HepG2 (cell line): ENCODE results near the gene PDYN. TPM values are rescaled to one million over a fixed set of nuclear protein-coding genes. Genes with fewer than 3 reads are reported as not detected.

Source experiments
- ATAC-seq: fragments of 200-7000 bp; cut with Tn5 transposase; 3 replicates; pipeline ENCODE4 v1.9.1; 2020; ENCODE audit warnings: mild to moderate bottlenecking, moderate library complexity
- BruUV-seq: library from RNA; stranded (reverse); fragments of 400-500 nt; replicated peaks from 2 replicates; lab custom pipeline; 2021; lab: Mats Ljungman, UMichigan
- CTCF ChIA-PET: fragments of 300-600 bp; formaldehyde crosslinking; extraction: SDS; loops from one replicate; lab custom pipeline; 2021; ENCODE audit warnings: low total read pairs, inconsistent platforms, low intra/inter-chr PET ratio; lab: Yijun Ruan, JAX
- POLR2A ChIA-PET: fragments of 350-600 bp; sonication (Branson Sonifier 250); formaldehyde crosslinking; loops from one replicate; lab custom pipeline; 2020; ENCODE audit warnings: antibody characterized with exemption, inconsistent platforms; lab: Yijun Ruan, JAX
- DNase-seq: peaks from one replicate; pipeline ENCODE4 v3.0.0-alpha.2; 2015; ENCODE audit warnings: low spot score
- FAIRE-seq: peaks from 3 replicates; lab custom pipeline; 2011; peaks lifted over from hg19 to GRCh38; lab: Jason Lieb, UNC
- H2AFZ ChIP-seq: one replicate; pipeline ENCODE4 v1.6.1; 2011; ENCODE audit warnings: low read length, inconsistent platforms
- H3K27ac ChIP-seq: fragments of 300-600 bp; 3 replicates; pipeline ENCODE4 v1.8.0; 2011; ENCODE audit warnings: mixed run types, mild to moderate bottlenecking, mixed read lengths, low read length, inconsistent platforms; ENCODE audit not compliant: insufficient read depth; ENCODE audit errors: extremely low read length
- H3K27me3 ChIP-seq, 2 experiments: fragments of 200-600 bp in 1 of 2; 2 replicates in 1 of 2; 3 replicates in 1 of 2; pipeline versions ENCODE4 v1.6.0 to v1.8.0; 2011; ENCODE audit warnings: low read length in 2 of 2, mild to moderate bottlenecking in 2 of 2, moderate library complexity in 2 of 2, inconsistent platforms in 1 of 2; ENCODE audit not compliant: insufficient read depth in 2 of 2, control insufficient read depth in 1 of 2
- H3K36me3 ChIP-seq, 2 experiments: fragments of 200-600 bp in 1 of 2; replicated peaks in 1 of 2; 2 replicates in 1 of 2; 3 replicates in 1 of 2; pipeline versions ENCODE4 v1.5.1 to v1.8.0; 2011; ENCODE audit warnings: low read length in 2 of 2, inconsistent platforms in 1 of 2; ENCODE audit not compliant: insufficient read depth in 2 of 2, control insufficient read depth in 1 of 2
- H3K4me1 ChIP-seq: 2 replicates; pipeline ENCODE4 v1.5.1; 2012; ENCODE audit warnings: low read length, inconsistent platforms; ENCODE audit not compliant: insufficient read depth
- H3K4me2 ChIP-seq: 2 replicates; pipeline ENCODE4 v1.6.0; 2011; ENCODE audit warnings: low read depth, low read length, inconsistent platforms
- H3K4me3 ChIP-seq, 3 experiments: fragments of 200-600 bp in 1 of 3; sonication (generic), shearing (Covaris generic) in 1 of 3; replicated peaks in 1 of 3; 2 replicates each; pipeline ENCODE4 v1.5.1; 2011 to 2016; ENCODE audit warnings: low read length in 3 of 3, inconsistent platforms in 2 of 3, low read depth in 2 of 3, mild to moderate bottlenecking in 2 of 3, control low read depth in 1 of 3, mixed read lengths in 1 of 3; ENCODE audit not compliant: insufficient read depth in 1 of 3
- H3K79me2 ChIP-seq: one replicate; pipeline ENCODE4 v1.6.1; 2011; ENCODE audit warnings: low read length, inconsistent platforms; ENCODE audit not compliant: insufficient read depth
- H3K9ac ChIP-seq: 2 replicates; pipeline ENCODE4 v1.6.0; 2011; ENCODE audit warnings: mild to moderate bottlenecking, low read depth, low read length, inconsistent platforms; ENCODE audit not compliant: insufficient read depth
- H3K9me3 ChIP-seq: 2 replicates; pipeline ENCODE4 v1.5.1; 2012; ENCODE audit warnings: mild to moderate bottlenecking, low read length
- H4K20me1 ChIP-seq: 2 replicates; pipeline ENCODE4 v1.6.0; 2011; ENCODE audit warnings: inconsistent platforms, mild to moderate bottlenecking, low read length, moderate library complexity; ENCODE audit not compliant: insufficient read depth
- GMEB2 ChIP-seq: IDR thresholded peaks from 2 replicates; pipeline ENCODE4 v1.6.1; 2016; ENCODE audit warnings: missing biosample characterization, missing genetic modification reagents, low read depth
- HNF4A ChIP-seq: sonication (generic); formaldehyde crosslinking; IDR thresholded peaks from 2 replicates; pipeline ENCODE4 v1.4.0; 2020; ENCODE audit warnings: missing genetic modification reagents
- ONECUT2 ChIP-seq: sonication (generic); formaldehyde crosslinking; IDR thresholded peaks from 2 replicates; pipeline ENCODE4 v1.4.0; 2020; ENCODE audit warnings: missing genetic modification reagents
- YEATS4 ChIP-seq: sonication (generic); formaldehyde crosslinking; IDR thresholded peaks from 2 replicates; pipeline ENCODE4 v1.4.0; 2020; ENCODE audit warnings: missing genetic modification reagents, borderline replicate concordance
- ZFP91 ChIP-seq: sonication (generic); formaldehyde crosslinking; IDR thresholded peaks from 2 replicates; pipeline ENCODE4 v1.9.0; 2022; ENCODE audit warnings: missing genetic modification reagents, mild to moderate bottlenecking, borderline replicate concordance
- ZNF362 ChIP-seq: sonication (generic); formaldehyde crosslinking; IDR thresholded peaks from 2 replicates; pipeline ENCODE4 v1.4.0; 2020; ENCODE audit warnings: missing genetic modification reagents, mild to moderate bottlenecking, borderline replicate concordance
- ZUFSP ChIP-seq: sonication (generic); formaldehyde crosslinking; IDR thresholded peaks from 2 replicates; pipeline ENCODE4 v1.9.0; 2021; ENCODE audit warnings: missing genetic modification reagents, mild to moderate bottlenecking, borderline replicate concordance
- WGBS: methylation state at CpG from one replicate; pipeline ENCODE4 v1.1.6; 2017; ENCODE audit warnings: low lambda C conversion rate; 5-methylcytosine and 5-hydroxymethylcytosine counted together
- in situ Hi-C: cut with HindIII; loops from 2 replicates; pipeline ENCODE4 v1.10.0; 2017; ENCODE audit warnings: low pct_unique_long_range_greater_than_20kb; ENCODE audit not compliant: extremely low pct_ligation_motif_present
- intact Hi-C: fragments of 100-400 bp; cut with micrococcal nuclease; formaldehyde crosslinking; loops from one replicate; pipeline ENCODE4 v1.10.0; 2022; ENCODE audit not compliant: unreplicated experiment
- polyA plus RNA-seq, 8 experiments: library from polyadenylated mRNA; depleted of rRNA in 3 of 8; stranded (reverse) in 7 of 8; unstranded in 1 of 8; fragments of >200 nt; fragmentation: Illumina TruSeq in 4 of 8; extraction: Trizol in 4 of 8; gene quantifications; 2 replicates each; pipeline versions ENCODE4 v1.2.1 to v1.2.3, GENCODE V29; 2011 to 2016; ENCODE audit warnings: low read depth in 4 of 8, missing spikeins in 1 of 8, mixed read lengths in 1 of 8; ENCODE audit not compliant: insufficient read depth in 1 of 8
- total RNA-seq, 5 experiments: library from RNA; depleted of rRNA; stranded (reverse); fragments of >200 nt; fragmentation: Illumina TruSeq; extraction: Trizol; gene quantifications; 2 replicates each; pipeline ENCODE4 v1.2.3, GENCODE V29; 2016; ENCODE audit warnings: low read depth in 1 of 5
- TF ChIP-seq, protein P1 (sequence below): sonication (generic); formaldehyde crosslinking; IDR thresholded peaks from 2 replicates; pipeline ENCODE4; 2020; ENCODE audit warnings: missing genetic modification reagents, mild to moderate bottlenecking, borderline replicate concordance

PDYN gene
- total and polyA plus RNA-seq, 2 of the 13 experiments (the other 11 are each of a cell fraction or from before 2014, with no cell fraction given): not detected

DNA sequence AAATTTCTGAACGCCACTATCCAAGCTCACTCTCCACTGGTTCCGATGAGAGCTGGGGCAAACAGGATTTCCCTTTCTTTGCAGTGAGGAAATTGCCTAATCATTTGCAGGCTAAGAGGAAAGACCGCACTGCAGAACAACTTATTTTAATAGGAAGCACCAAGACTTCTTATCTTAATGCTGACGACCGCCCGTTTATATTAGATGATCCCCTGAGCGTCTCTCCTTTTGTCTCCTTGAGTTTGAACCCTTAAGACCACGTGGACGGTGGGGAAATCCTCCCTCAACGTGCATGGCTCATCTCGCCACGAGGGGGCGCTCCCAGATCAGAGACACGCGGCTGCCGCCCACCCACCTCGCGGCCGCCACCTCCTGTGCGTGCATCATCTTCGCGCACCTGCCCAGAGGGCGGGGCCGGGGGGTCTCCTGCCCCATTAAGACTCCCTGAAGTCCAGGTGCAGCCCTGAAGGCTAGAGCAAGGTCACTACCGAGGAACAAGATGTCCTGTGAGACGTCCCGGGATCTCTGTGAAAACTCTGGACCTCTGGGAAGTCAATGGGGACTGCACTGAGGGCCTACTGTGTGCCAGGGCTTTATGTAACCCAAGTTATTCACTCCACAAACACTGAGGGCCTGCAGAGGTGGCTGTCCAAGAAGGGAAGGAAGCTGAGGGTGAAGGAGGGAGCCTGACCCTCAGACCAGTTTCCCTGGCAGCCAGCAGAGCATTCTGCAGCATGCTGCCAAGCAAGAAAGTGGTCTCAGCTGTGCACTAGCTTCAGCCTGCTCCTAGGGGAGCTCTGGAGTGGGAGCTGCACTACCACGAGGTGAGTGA is 28.1 kb downstream of the PDYN start (continued):
- TF ChIP-seq ZFP91 (CRISPR knock-in tag) (peak; percentile 49; the same call in 1 of the 2 replicates), ZUFSP (no peak)
- TF ChIP-seq, all 625 proteins: peak for 149

- ATAC-seq: no peak
- Histone ChIP-seq H3K9me3 (no peaks in the 10 kb centered on the region), H3K9ac (no peak overlapping the region), H3K4me3 (no peak overlapping the region), H2AFZ (no peak overlapping the region), H3K36me3 (no peaks in the 10 kb centered on the region), H3K27ac (no peak overlapping the region), H3K27me3 (peaks cover 4 to 20% of the 10 kb centered on the region in 2 experiments; a peak in 4 of 5 replicates), H4K20me1 (no peaks in the 10 kb centered on the region), H3K4me2 (peak overlapping the region; percentile 32; the same call in 1 of the 2 replicates), H3K79me2 (no peaks in the 10 kb centered on the region), H3K4me1 (peaks cover 5% of the 10 kb centered on the region; the same call in 1 of the 2 replicates)
- POLR2A ChIA-PET: no interaction called here
- FAIRE-seq: no peak
- DNase-seq: no peak
- no TSS peak for BruUV-seq
- WGBS: 68% methylated on average over 14 of the region's 14 CpGs
- in situ Hi-C loops: loop anchor here (5.0 kb wide), 2 partner anchors 127 to 207 kb away; no protein-coding TSS in a partner anchor
- CTCF ChIA-PET: interaction anchor here (0.8 to 5.4 kb wide), 5 partner anchors 128 to 487 kb away, joined by 5 to 109 read pairs (median 8); no protein-coding TSS in a partner anchor
- intact Hi-C loops: loop anchor here (1.0 to 5.0 kb wide), 5 partner anchors 42 to 1133 kb away; partner anchors contain the start of gene FAM110A
- TF ChIP-seq GMEB2 (CRISPR knock-in tag) (no peak), YEATS4 (no peak), ONECUT2 (no peak), ZNF362 (CRISPR knock-in tag) (no peak), HNF4A (CRISPR knock-in tag) (no peak)
- TF ChIP-seq, protein P1, sequence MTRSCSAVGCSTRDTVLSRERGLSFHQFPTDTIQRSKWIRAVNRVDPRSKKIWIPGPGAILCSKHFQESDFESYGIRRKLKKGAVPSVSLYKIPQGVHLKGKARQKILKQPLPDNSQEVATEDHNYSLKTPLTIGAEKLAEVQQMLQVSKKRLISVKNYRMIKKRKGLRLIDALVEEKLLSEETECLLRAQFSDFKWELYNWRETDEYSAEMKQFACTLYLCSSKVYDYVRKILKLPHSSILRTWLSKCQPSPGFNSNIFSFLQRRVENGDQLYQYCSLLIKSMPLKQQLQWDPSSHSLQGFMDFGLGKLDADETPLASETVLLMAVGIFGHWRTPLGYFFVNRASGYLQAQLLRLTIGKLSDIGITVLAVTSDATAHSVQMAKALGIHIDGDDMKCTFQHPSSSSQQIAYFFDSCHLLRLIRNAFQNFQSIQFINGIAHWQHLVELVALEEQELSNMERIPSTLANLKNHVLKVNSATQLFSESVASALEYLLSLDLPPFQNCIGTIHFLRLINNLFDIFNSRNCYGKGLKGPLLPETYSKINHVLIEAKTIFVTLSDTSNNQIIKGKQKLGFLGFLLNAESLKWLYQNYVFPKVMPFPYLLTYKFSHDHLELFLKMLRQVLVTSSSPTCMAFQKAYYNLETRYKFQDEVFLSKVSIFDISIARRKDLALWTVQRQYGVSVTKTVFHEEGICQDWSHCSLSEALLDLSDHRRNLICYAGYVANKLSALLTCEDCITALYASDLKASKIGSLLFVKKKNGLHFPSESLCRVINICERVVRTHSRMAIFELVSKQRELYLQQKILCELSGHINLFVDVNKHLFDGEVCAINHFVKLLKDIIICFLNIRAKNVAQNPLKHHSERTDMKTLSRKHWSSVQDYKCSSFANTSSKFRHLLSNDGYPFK (CRISPR knock-in tag): no peak
These were observed 29.0 kb downstream of the PDYN start for GRCh38 chr20:1964659-1965405.
